Measurements from ENCODE around the gene ASB5.
"Not testable (repeated sequence)": the region's sequence is repeated elsewhere in the genome, so short reads cannot be mapped to it uniquely, and the experiment has no call there.

The ASB5 gene

GRCh38 chr4:176223561-176223960, 45.5 kb downstream of the ASB5 start:
- H2AFZ ChIP-seq (ENCODE audit: low read length): no peak overlapping the region

DNA sequence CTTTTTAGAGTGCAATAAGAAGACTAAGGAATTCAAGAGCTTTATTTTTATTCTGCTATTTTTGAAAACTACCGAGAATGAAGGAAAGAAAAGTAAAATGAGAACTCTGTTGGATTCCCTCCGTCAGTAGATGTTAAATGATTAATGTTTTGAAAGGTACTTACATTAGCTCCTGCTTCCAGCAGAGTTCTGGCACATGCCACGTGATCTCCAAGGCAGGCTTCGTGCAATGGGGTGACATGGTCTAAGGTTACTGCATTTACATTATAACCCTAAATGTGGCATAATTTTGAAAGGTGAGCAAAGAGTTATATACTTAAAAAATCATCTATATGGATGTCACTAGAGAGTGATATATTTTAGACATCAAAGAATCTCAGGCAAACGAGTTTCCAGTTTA, 46.9 kb downstream of the ASB5 start:
- no peaks in the 10 kb centered on the region for H3K27me3 ChIP-seq (ENCODE audit: insufficient read depth, low read length, poor library complexity, severe bottlenecking)
- H4K20me1 ChIP-seq (ENCODE audit: insufficient read depth, low read length, poor library complexity, severe bottlenecking): no peaks in the 10 kb centered on the region
- no peak overlapping the region for H3K9ac ChIP-seq (ENCODE audit: low read depth, low read length, poor library complexity, severe bottlenecking)
- H3K9me2 ChIP-seq (replicated peaks; ENCODE audit: low read depth, low read length): no peaks in the 10 kb centered on the region
- no peaks in the 10 kb centered on the region for H3K79me2 ChIP-seq (ENCODE audit: insufficient read depth, low read length)
- H3K36me3 ChIP-seq (ENCODE audit: insufficient read depth, low read length): no peaks in the 10 kb centered on the region
- no peaks in the 10 kb centered on the region for H3K9me3 ChIP-seq (ENCODE audit: insufficient read depth, low read depth, low read length)
- H3K4me3 ChIP-seq (ENCODE audit: low read length, poor library complexity, severe bottlenecking): no peak overlapping the region
- no peak overlapping the region for H2AFZ ChIP-seq (ENCODE audit: low read length)
- H3K4me1 ChIP-seq (ENCODE audit: insufficient read depth, low read length, poor library complexity, severe bottlenecking): no peaks in the 10 kb centered on the region
- no peak overlapping the region for H3K4me2 ChIP-seq (ENCODE audit: low read depth, low read length, poor library complexity, severe bottlenecking)
- TF ChIP-seq CTCF (conservative IDR thresholded peaks at IDR 0.05; ENCODE audit: low read length) (no peak), EZH2phosphoT487 (IDR thresholded peaks at IDR 0.05; ENCODE audit: borderline replicate concordance) (no peak)
- no peaks in the 10 kb centered on the region for H3F3A ChIP-seq (ENCODE audit: low read depth)

More at GRCh38 chr4:176223561-176223960, 45.5 kb downstream of the ASB5 start:
- Histone ChIP-seq H3K4me3 (ENCODE audit: low read length, poor library complexity, severe bottlenecking) (no peak overlapping the region), H3K79me2 (ENCODE audit: insufficient read depth, low read length) (no peaks in the 10 kb centered on the region), H3K4me1 (ENCODE audit: insufficient read depth, low read length, poor library complexity, severe bottlenecking) (no peaks in the 10 kb centered on the region), H3F3A (ENCODE audit: low read depth) (no peaks in the 10 kb centered on the region), H3K4me2 (ENCODE audit: low read depth, low read length, poor library complexity, severe bottlenecking) (no peak overlapping the region), H3K9me3 (ENCODE audit: insufficient read depth, low read depth, low read length) (no peaks in the 10 kb centered on the region), H3K27me3 (ENCODE audit: insufficient read depth, low read length, poor library complexity, severe bottlenecking) (no peaks in the 10 kb centered on the region), H3K9me2 (replicated peaks; ENCODE audit: low read depth, low read length) (no peaks in the 10 kb centered on the region), H3K36me3 (ENCODE audit: insufficient read depth, low read length) (no peaks in the 10 kb centered on the region), H4K20me1 (ENCODE audit: insufficient read depth, low read length, poor library complexity, severe bottlenecking) (no peaks in the 10 kb centered on the region), H3K9ac (ENCODE audit: low read depth, low read length, poor library complexity, severe bottlenecking) (no peak overlapping the region)
- TF ChIP-seq EZH2phosphoT487 (IDR thresholded peaks at IDR 0.05; ENCODE audit: borderline replicate concordance) (no peak), CTCF (conservative IDR thresholded peaks at IDR 0.05; ENCODE audit: low read length) (no peak)

DNA sequence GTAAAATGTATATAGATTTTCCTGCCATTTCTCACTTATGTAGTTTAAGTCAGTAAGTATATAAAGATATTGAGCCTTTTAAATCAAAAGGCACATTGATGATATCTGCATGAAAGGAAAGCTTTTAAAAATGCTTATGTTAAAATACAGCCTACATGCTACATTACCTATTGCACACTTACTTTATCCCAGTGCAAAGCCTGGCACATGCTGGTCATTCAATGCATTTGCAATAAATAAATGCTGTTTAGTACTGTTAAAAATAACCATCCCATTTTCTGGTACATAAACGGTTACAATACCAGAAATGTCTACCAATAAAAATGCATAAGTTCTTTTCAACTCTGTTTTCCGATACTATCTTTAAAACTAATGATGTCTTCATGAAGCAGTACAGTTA, 51.5 kb downstream of the ASB5 start:
- no peak overlapping the region for H3K4me3 ChIP-seq (ENCODE audit: low read length, poor library complexity, severe bottlenecking)
- no peaks in the 10 kb centered on the region for H3K9me3 ChIP-seq (ENCODE audit: insufficient read depth, low read depth, low read length)
- no peaks in the 10 kb centered on the region for H3K36me3 ChIP-seq (ENCODE audit: insufficient read depth, low read length)
- H3K27me3 ChIP-seq (ENCODE audit: insufficient read depth, low read length, poor library complexity, severe bottlenecking): no peaks in the 10 kb centered on the region
- no peaks in the 10 kb centered on the region for H4K20me1 ChIP-seq (ENCODE audit: insufficient read depth, low read length, poor library complexity, severe bottlenecking)
- TF ChIP-seq EZH2phosphoT487 (IDR thresholded peaks at IDR 0.05; ENCODE audit: borderline replicate concordance) (no peak), CTCF (conservative IDR thresholded peaks at IDR 0.05; ENCODE audit: low read length) (no peak)
- H3F3A ChIP-seq (ENCODE audit: low read depth): no peaks in the 10 kb centered on the region
- no peaks in the 10 kb centered on the region for H3K9me2 ChIP-seq (replicated peaks; ENCODE audit: low read depth, low read length)
- H3K79me2 ChIP-seq (ENCODE audit: insufficient read depth, low read length): no peaks in the 10 kb centered on the region
- H3K4me2 ChIP-seq (ENCODE audit: low read depth, low read length, poor library complexity, severe bottlenecking): no peak overlapping the region
- H3K4me1 ChIP-seq (ENCODE audit: insufficient read depth, low read length, poor library complexity, severe bottlenecking): no peaks in the 10 kb centered on the region
- H2AFZ ChIP-seq (ENCODE audit: low read length): no peak overlapping the region
- H3K9ac ChIP-seq (ENCODE audit: low read depth, low read length, poor library complexity, severe bottlenecking): no peak overlapping the region

DNA sequence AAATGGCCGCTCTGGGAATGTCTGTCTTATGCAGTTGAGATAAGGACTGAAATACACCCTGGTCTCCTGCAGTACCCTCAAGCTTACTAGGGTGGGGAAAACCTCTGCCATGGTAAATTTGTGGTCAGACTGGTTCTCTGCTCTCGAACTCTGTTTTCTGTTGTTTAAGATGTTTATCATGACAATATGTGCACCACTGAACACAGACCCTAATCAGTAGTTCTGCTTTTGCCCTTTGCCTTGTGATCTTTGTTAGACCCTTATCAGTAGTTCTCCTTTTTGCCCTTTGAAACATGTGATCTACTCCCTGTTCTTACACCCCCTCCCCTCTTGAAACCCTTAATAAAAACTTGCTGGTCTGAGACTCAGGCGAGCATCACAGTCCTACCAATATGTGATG, 56.7 kb downstream of the ASB5 start:
- not testable (repeated sequence) for H3K9me3 ChIP-seq (ENCODE audit: insufficient read depth, low read depth, low read length); H3K79me2 ChIP-seq (ENCODE audit: insufficient read depth, low read length); H3K36me3 ChIP-seq (ENCODE audit: insufficient read depth, low read length); H3K9ac ChIP-seq (ENCODE audit: low read depth, low read length, poor library complexity, severe bottlenecking); H3K9me2 ChIP-seq (replicated peaks; ENCODE audit: low read depth, low read length); H2AFZ ChIP-seq (ENCODE audit: low read length); H3K4me2 ChIP-seq (ENCODE audit: low read depth, low read length, poor library complexity, severe bottlenecking); H3F3A ChIP-seq (ENCODE audit: low read depth); H4K20me1 ChIP-seq (ENCODE audit: insufficient read depth, low read length, poor library complexity, severe bottlenecking); H3K4me1 ChIP-seq (ENCODE audit: insufficient read depth, low read length, poor library complexity, severe bottlenecking); H3K4me3 ChIP-seq (ENCODE audit: low read length, poor library complexity, severe bottlenecking); H3K27me3 ChIP-seq (ENCODE audit: insufficient read depth, low read length, poor library complexity, severe bottlenecking)
